ENCODE measurements around the gene FBXL14.

GRCh38 chr12:1529862-1530591 is 64.4 kb downstream of the FBXL14 start:
- TF ChIP-seq, protein P1, sequence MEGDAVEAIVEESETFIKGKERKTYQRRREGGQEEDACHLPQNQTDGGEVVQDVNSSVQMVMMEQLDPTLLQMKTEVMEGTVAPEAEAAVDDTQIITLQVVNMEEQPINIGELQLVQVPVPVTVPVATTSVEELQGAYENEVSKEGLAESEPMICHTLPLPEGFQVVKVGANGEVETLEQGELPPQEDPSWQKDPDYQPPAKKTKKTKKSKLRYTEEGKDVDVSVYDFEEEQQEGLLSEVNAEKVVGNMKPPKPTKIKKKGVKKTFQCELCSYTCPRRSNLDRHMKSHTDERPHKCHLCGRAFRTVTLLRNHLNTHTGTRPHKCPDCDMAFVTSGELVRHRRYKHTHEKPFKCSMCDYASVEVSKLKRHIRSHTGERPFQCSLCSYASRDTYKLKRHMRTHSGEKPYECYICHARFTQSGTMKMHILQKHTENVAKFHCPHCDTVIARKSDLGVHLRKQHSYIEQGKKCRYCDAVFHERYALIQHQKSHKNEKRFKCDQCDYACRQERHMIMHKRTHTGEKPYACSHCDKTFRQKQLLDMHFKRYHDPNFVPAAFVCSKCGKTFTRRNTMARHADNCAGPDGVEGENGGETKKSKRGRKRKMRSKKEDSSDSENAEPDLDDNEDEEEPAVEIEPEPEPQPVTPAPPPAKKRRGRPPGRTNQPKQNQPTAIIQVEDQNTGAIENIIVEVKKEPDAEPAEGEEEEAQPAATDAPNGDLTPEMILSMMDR (IDR thresholded peaks at IDR 0.05 in 8 of 11, conservative IDR thresholded peaks at IDR 0.05 in 3 of 11), result no peak
- no peak for TF ChIP-seq POLR2AphosphoS5 (IDR thresholded peaks at IDR 0.05)
